OCI-LY3 (cell line): Measurements from ENCODE around the gene ST8SIA4.

Experiments
- H2AFZ ChIP-seq: fragments of 200-600, 300-600 bp; shearing (Covaris generic); 2 replicates; pipeline ENCODE4 v1.6.0; 2014; ENCODE audit warnings: antibody characterized with exemption, low read depth, low read length
- H3K27ac ChIP-seq: fragments of 200-600, 300-600 bp; sonication (generic); 2 replicates; pipeline ENCODE4 v1.5.1; 2014; ENCODE audit warnings: mild to moderate bottlenecking, low read length, moderate library complexity, mixed read lengths
- H3K27me3 ChIP-seq: fragments of 200-600, 300-600 bp; sonication (generic); 2 replicates; pipeline ENCODE4 v1.6.1; 2014; ENCODE audit warnings: low read depth, low read length, mixed read lengths
- H3K36me3 ChIP-seq: fragments of 200-600, 300-600 bp; sonication (generic); replicated peaks from 2 replicates; pipeline ENCODE3; 2014; ENCODE audit warnings: low read depth, low read length, mixed read lengths
- H3K4me1 ChIP-seq: fragments of 300-600, 200-600 bp; sonication (generic); 2 replicates; pipeline ENCODE4 v1.6.1; 2014; ENCODE audit warnings: low read length, mixed read lengths
- H3K4me2 ChIP-seq: fragments of 200-600, 300-600 bp; sonication (generic); 2 replicates; pipeline ENCODE4 v1.6.1; 2014; ENCODE audit warnings: low read length, mixed read lengths
- H3K4me3 ChIP-seq: fragments of 300-600, 200-600 bp; sonication (generic); 2 replicates; pipeline ENCODE4 v1.5.1; 2014; ENCODE audit warnings: antibody characterized with exemption, mild to moderate bottlenecking, low read length, moderate library complexity
- H3K79me2 ChIP-seq: fragments of 300-600, 200-600 bp; shearing (Covaris generic); 2 replicates; pipeline ENCODE4 v1.6.1; 2014; ENCODE audit warnings: mild to moderate bottlenecking, low read length, mixed read lengths
- H3K9ac ChIP-seq: fragments of 300-600, 200-600 bp; shearing (Covaris generic); 2 replicates; pipeline ENCODE4 v1.6.0; 2014; ENCODE audit warnings: mild to moderate bottlenecking, low read length, moderate library complexity
- H3K9me3 ChIP-seq: fragments of 200-600, 300-600 bp; shearing (Covaris generic); 2 replicates; pipeline ENCODE4 v1.6.1; 2014; ENCODE audit warnings: low read length, mixed read lengths; ENCODE audit not compliant: insufficient read depth
- H4K20me1 ChIP-seq: fragments of 200-600, 300-600 bp; sonication (generic); 2 replicates; pipeline ENCODE4 v1.6.1; 2016; ENCODE audit warnings: low read length, mixed read lengths; ENCODE audit not compliant: insufficient read depth
- CTCF ChIP-seq: fragments of 200-600, 300-600 bp; sonication (generic); IDR thresholded peaks from 2 replicates; pipeline ENCODE4 v1.5.1; 2014; ENCODE audit warnings: antibody characterized with exemption, low read length, low read depth
- EZH2phosphoT487 ChIP-seq: fragments of 200-600 bp; shearing (Covaris generic); IDR thresholded peaks from 2 replicates; pipeline ENCODE4 v1.6.1; 2018; ENCODE audit warnings: antibody characterized with exemption, mixed run types, low read depth

The ST8SIA4 gene

GRCh38 chr5:100768221-100768620, 134.9 kb downstream of the ST8SIA4 start:
- H3K9me3 ChIP-seq = no peaks in the 10 kb centered on the region
- peaks cover 24% of the 10 kb centered on the region for H3K4me1 ChIP-seq
- TF ChIP-seq CTCF (no peak), EZH2phosphoT487 (no peak)
- no peak overlapping the region for H2AFZ ChIP-seq
- no peak overlapping the region for H3K4me3 ChIP-seq
- no peaks in the 10 kb centered on the region for H4K20me1 ChIP-seq
- no peaks in the 10 kb centered on the region for H3K36me3 ChIP-seq
- no peak overlapping the region for H3K9ac ChIP-seq
- no peaks in the 10 kb centered on the region for H3K27me3 ChIP-seq
- no peak overlapping the region for H3K27ac ChIP-seq
- H3K4me2 ChIP-seq = no peak overlapping the region
- H3K79me2 ChIP-seq = no peaks in the 10 kb centered on the region

GRCh38 chr5:100762995-100763394, 140.1 kb downstream of the ST8SIA4 start:
- TF ChIP-seq EZH2phosphoT487 (no peak), CTCF (no peak)
- Histone ChIP-seq H3K4me2 (no peak overlapping the region), H3K79me2 (no peaks in the 10 kb centered on the region), H3K4me1 (no peaks in the 10 kb centered on the region), H2AFZ (no peak overlapping the region), H3K9me3 (no peaks in the 10 kb centered on the region), H3K27me3 (no peaks in the 10 kb centered on the region), H3K27ac (no peak overlapping the region), H3K9ac (no peak overlapping the region), H4K20me1 (no peaks in the 10 kb centered on the region), H3K4me3 (no peak overlapping the region), H3K36me3 (no peaks in the 10 kb centered on the region)

GRCh38 chr5:100762108-100762507, 141.0 kb downstream of the ST8SIA4 start:
- H3K9me3 ChIP-seq = no peaks in the 10 kb centered on the region
- H3K4me1 ChIP-seq = no peaks in the 10 kb centered on the region

GRCh38 chr5:100761192-100761591, 141.9 kb downstream of the ST8SIA4 start:
- Histone ChIP-seq H2AFZ (no peak overlapping the region), H3K79me2 (no peaks in the 10 kb centered on the region), H4K20me1 (no peaks in the 10 kb centered on the region), H3K36me3 (no peaks in the 10 kb centered on the region), H3K27ac (no peak overlapping the region), H3K4me2 (no peak overlapping the region), H3K27me3 (no peaks in the 10 kb centered on the region), H3K9ac (no peak overlapping the region), H3K9me3 (no peaks in the 10 kb centered on the region), H3K4me3 (no peak overlapping the region), H3K4me1 (no peaks in the 10 kb centered on the region)
- no peak for TF ChIP-seq CTCF
- TF ChIP-seq EZH2phosphoT487 = no peak

More at GRCh38 chr5:100762108-100762507, 141.0 kb downstream of the ST8SIA4 start:
- H3K9ac ChIP-seq = no peak overlapping the region
- no peaks in the 10 kb centered on the region for H3K27me3 ChIP-seq
- H3K27ac ChIP-seq = no peak overlapping the region
- no peak overlapping the region for H2AFZ ChIP-seq
- no peak overlapping the region for H3K4me2 ChIP-seq
- TF ChIP-seq EZH2phosphoT487 (no peak), CTCF (no peak)
- H3K79me2 ChIP-seq = no peaks in the 10 kb centered on the region
- H3K4me3 ChIP-seq = no peak overlapping the region
- H3K36me3 ChIP-seq = no peaks in the 10 kb centered on the region
- no peaks in the 10 kb centered on the region for H4K20me1 ChIP-seq
